GM03348 (cell line): ENCODE measurements around the gene GCN1.
"Not testable (repeated sequence)": the region's sequence is repeated elsewhere in the genome, so short reads cannot be mapped to it uniquely, and the experiment has no call there.

ENCODE experiments used
- DNase-seq: peaks from one replicate; pipeline ENCODE4 v3.0.0; 2012; ENCODE audit warnings: low spot score

The GCN1 gene

DNA sequence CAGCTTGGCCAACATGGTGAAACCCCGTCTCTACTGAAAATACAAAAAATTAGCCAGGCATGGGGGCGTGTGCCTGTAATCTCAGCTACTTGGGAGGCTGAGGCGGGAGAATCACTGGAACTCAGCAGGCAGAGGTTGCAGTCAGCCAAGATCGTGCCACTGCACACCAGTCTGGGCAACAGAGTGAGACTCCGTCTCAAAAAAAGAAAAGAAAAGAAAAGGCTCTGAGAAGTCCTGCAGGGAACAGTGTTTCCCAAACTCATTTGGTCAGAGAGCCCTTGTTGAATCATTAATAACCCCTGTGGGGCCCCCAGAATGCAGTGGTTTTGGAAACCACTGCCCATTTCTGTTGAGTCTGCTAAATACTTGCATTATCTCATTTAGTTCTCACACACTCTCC, 18.7 kb upstream of the GCN1 start:
- not testable (repeated sequence) for DNase-seq

GRCh38 chr12:120212301-120212700, 17.8 kb upstream of the GCN1 start:
- DNase-seq, result no peak

DNA sequence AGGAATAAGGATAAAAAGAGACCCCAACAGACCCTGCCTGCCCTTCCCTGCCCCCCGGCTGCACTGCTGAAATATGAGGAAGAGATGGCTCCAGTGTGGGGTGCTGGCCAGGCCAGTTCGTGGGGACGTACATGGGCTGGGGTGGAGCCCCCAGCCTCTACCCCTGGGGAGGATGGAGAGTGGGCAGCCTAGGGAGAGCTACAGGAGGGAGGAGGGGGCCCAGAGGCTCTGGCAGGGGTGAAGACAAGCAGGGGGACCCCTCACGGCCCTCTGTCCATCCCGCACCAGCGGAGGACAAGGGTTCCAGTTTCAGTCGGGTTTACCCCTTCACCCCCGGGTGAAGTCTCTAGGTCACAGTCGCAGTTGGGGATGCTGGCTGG, 17.4 kb upstream of the GCN1 start:
- no peak for DNase-seq

GRCh38 chr12:120211243-120211903, 16.9 kb upstream of the GCN1 start:
- no peak for DNase-seq

- DNase-seq, result no peak
Measured at GRCh38 chr12:120209851-120210250, 15.3 kb upstream of the GCN1 start.

DNA sequence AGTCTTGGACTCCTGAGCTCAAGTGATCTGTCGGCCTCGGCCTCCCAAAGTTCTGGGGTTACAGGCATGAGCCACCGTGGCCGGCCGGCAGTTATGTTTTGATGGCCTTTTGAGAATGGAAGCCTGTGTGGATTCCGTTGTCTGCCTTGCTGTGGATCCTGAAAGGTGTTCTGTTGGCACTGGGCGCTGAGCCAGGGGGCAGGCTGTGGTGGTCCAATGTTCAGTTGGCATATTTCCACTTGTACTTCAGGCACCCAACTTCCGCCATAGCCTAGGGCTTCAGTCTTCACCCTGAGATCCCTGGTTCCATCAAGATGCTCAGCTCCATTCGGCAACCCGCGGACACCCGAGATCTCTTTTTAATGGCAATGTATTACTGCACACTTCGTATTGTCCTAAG, 12.7 kb upstream of the GCN1 start:
- no peak for DNase-seq

- not testable (repeated sequence) for DNase-seq
Measured at GRCh38 chr12:120206781-120207180, 12.3 kb upstream of the GCN1 start.

GRCh38 chr12:120206228-120206627, 11.7 kb upstream of the GCN1 start:
- DNase-seq, result no peak

- DNase-seq, result no peak
Measured at GRCh38 chr12:120204171-120204570, 9.7 kb upstream of the GCN1 start.

GRCh38 chr12:120200364-120200800, 5.9 kb upstream of the GCN1 start:
- no peak for DNase-seq

DNA sequence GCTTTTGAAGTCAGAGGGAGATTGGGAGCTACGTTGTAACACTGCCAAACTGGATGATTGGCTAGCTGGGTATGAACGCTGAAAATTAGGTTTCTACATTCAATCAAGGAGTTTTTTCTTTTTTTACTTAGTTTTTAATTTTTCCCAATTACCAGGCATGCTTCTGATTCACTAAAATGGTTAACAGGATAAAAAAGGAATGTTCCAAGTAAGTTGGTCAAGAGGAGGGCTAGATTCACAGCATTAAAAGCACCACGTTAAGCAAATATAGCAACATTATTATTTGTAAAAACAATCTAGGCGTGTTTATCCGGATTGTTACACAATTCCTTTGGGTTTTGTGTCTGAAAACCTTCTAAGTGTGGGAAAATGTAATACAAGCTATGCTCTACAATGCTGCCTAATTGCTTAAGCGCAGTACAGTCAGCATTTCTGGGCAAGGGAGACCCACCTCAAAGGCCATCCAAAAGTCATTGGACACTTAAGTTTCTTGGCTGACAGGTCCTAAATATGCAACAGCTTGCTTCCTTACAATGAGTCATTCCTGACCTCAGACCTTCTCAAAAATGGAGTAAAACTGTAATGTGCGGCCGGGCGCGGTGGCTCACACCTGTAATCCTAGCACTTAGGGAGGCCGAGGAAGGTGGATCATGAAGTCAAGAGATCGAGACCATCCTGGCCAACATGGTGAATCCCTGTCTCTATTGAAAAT, 5.2 kb upstream of the GCN1 start:
- DNase-seq, result peak; percentile 74

DNA sequence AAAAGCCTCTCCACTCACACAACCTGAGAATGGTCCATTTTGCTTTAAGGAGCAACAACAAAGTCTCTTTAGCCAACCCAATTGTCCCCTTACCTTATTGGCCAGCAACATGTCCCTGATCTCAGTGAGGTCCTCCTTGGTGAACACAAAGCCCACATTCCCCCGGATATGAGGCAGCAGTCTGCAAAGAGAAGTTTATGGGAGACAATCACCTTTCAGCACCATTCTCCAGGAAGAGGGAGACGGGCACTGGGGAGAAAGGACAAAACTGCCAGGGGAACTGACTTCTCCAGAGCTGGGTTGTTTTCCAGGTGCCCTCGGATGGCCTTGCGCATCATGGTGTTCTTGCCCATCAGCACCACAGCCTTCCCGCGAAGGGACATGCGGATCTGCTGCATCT, 4.5 kb upstream of the GCN1 start:
- no peak for DNase-seq

DNA sequence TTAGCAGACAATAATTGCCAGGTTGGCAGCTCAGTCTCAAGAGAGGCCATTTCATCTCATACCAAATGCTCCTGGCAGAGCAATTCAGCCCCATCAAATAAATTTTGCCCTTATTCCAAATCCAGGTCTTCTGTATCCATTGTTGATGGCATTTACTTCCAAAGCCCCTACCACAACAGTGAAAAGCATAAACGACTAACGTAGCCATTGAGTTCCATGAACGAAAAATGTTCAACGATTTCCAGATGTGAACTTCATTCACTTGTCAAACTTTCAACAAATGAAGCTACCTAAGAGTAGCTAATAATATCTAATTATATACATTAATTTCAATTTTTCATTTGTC, 3.0 kb upstream of the GCN1 start:
- DNase-seq, result no peak

DNA sequence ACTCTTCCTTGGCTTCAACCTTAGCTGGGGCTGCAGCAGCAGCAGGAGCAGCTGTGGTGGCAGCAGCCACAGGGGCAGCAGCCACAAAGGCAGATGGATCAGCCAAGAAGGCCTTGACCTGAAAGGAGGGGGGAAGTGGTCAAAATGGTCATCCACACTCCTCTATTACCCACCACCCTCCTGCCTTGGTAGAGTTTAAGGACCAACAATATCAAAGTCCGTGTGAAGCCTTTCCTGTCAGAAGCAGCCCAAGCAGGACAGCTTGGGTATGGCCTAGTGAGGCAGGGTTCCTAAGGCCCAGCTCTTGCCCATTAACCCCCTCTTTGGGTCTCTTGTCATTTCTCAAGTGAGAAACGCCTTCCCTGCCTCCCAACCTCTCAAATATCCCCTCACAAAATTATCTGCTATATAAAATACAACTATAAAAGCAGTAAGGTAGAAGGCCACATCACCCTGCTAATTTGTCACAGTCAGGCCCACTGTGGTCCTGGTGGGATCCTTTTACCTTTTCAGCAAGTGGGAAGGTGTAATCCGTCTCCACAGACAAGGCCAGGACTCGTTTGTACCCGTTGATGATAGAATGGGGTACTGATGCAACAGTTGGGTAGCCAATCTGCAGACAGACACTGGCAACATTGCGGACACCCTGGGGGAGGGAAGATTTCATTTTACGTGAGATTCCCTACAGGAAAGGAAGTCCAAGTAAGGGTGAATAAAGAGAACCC, 2.5 kb upstream of the GCN1 start:
- not testable (repeated sequence) for DNase-seq

DNA sequence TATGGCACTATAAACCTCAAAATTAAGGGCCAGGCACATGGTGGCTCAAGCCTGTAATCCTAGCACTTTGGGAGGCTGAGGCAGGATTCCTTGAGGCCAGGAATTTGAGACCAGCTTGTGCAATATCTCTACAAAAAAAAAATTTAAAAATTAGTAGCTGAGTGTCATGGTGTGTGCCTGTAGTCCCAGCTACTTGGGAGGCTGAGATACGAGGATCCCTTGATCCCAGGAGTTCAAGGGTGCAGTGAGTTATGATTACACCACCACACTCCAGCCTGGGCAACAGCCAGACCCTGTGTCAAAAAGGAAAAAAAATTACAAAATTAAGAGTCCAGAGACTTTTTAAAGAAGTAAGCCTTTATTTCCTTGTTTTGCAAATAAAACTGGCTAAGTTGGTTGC, 1.8 kb upstream of the GCN1 start:
- no peak for DNase-seq

DNA sequence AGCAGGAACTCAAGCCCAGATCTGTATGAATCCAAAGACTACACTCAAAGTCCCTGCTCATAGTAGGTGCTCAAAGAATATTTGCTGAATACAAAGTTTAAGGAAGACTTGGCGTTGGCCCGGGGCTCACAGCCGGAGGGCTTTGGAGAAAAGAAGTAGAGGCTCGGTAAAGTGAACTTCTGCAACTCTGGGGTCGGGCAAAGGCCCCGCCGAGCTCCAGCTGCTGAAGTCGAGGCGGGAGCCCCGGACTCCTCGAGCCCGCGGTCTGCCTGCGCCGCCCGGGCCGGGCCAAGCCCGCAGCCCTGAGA, 335 bp downstream of the GCN1 start:
- no peak for DNase-seq

GRCh38 chr12:120193286-120193685, 1.2 kb downstream of the GCN1 start:
- DNase-seq, result not testable (repeated sequence)

DNA sequence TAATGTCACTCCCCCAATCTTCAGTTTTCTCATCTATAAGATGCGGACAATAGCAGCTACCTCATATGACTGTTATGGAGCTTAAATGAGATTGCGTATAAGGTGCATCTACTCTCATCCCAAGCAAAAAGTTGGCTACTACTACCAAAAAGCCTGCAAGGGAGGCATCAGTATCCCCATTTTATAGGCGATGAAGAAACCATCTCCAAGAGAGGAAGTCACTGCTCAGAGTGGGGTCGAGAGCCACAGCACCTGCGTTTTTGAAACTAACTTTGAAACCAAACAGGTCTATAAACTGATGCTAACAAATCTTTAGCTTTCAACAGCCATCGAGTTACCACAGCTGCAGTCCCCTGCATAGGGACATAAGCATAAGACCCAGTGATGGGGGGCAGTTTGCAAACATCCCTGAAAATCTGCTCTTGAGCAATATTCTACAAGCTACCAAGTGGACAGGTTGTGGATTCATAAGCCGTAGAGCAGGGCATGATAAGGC, 3.5 kb downstream of the GCN1 start:
- DNase-seq, result no peak

DNA sequence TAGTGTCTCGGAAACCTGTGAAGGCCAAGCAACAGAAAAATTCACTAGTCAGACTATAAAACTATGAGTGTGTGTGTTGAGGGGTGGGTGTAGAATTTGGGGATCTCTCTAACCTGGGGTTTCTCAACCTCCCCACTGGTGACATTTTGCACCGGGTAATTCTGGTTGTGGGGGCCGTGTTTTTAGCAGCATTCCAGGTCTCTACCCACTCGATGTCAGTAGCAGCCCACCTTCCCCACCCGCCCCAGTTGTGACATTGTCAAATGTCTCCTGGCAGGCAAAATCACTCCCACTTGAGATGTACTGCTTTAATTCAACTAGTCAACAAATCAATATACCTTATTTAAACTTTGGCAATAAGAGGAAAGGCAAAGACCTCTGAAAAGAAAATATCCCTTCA, 4.1 kb downstream of the GCN1 start:
- no peak for DNase-seq

DNA sequence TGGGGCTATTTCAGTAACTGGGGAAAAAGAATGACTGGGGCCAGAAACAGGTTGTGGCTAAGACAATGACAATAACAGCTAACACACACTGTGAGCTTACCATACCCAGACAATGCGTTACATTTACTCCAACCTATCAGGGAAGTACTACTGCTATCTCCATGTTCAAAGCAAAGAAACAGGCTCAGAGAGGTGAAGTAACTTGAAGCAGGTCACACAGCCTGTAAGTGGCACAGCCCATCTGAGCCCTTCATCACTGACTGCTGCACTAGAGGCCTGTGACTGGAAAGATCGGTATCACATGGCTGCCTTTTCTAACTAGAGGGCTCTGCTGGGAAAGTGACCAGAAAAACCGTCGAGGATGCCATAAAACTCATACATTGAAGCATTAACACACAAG, 7.9 kb downstream of the GCN1 start:
- no peak for DNase-seq

DNA sequence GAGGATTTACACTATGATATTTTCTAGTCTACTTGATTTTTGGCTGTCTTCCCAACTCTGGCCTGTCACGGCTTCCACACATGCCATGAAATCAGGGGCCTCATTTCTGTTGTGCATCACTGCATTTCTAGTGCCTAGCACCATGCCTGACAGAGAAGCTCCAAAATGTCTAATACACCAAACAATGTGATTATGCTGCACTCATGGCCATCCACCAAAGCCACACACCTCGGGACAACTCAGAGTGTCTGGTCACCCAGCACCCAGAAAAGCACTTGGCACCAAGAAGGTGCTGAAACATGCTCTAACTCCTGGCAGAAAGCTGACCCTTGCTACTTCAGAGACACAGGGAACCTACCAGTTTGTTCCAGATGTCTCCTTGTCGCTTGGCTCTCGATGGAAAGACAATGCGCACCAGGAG, 11.3 kb downstream of the GCN1 start:
- DNase-seq, result no peak

GRCh38 chr12:120181991-120182631, 12.4 kb downstream of the GCN1 start:
- DNase-seq, result no peak

- no peak for DNase-seq
Measured at GRCh38 chr12:120180975-120181374, 13.5 kb downstream of the GCN1 start.
